Astrocyte (in vitro differentiated cells and primary cell): ENCODE measurements around the gene PXT1. TPM values are rescaled to one million over a fixed set of nuclear protein-coding genes. Genes with fewer than 3 reads are reported as not detected.

Experiments used
- DNase-seq: peaks from one replicate; pipeline ENCODE4 v3.0.0-alpha.2; 2010; ENCODE audit warnings: low read depth
- FAIRE-seq: peaks from 2 replicates; lab custom pipeline; 2011; peaks lifted over from hg19 to GRCh38; lab: Jason Lieb, UNC
- H2AFZ ChIP-seq: 2 replicates; pipeline ENCODE4 v1.6.0; 2012; ENCODE audit warnings: low read depth, low read length, inconsistent platforms
- H3K27ac ChIP-seq: 2 replicates; pipeline ENCODE4 v1.5.1; 2011; ENCODE audit warnings: low read depth, low read length, inconsistent platforms
- H3K27me3 ChIP-seq: 2 replicates; pipeline ENCODE4 v1.6.0; 2011; ENCODE audit warnings: low read length, inconsistent platforms; ENCODE audit not compliant: insufficient read depth
- H3K36me3 ChIP-seq: 2 replicates; pipeline ENCODE4 v1.5.1; 2011; ENCODE audit warnings: low read length, inconsistent platforms; ENCODE audit not compliant: insufficient read depth
- H3K4me1 ChIP-seq: 2 replicates; pipeline ENCODE4 v1.5.1; 2011; ENCODE audit warnings: low read length, inconsistent platforms; ENCODE audit not compliant: insufficient read depth
- H3K4me2 ChIP-seq: 2 replicates; pipeline ENCODE4 v1.6.0; 2012; ENCODE audit warnings: low read length, inconsistent platforms
- H3K4me3 ChIP-seq: 2 replicates; pipeline ENCODE4 v1.5.1; 2011; ENCODE audit warnings: low read depth, mild to moderate bottlenecking, low read length, inconsistent platforms; ENCODE audit not compliant: insufficient read depth
- H3K79me2 ChIP-seq: 2 replicates; pipeline ENCODE4 v1.6.0; 2012; ENCODE audit warnings: mild to moderate bottlenecking, low read length, inconsistent platforms; ENCODE audit not compliant: insufficient read depth
- H3K9ac ChIP-seq: 2 replicates; pipeline ENCODE4 v1.6.0; 2012; ENCODE audit warnings: mild to moderate bottlenecking, low read length, inconsistent platforms
- H3K9me3 ChIP-seq: 2 replicates; pipeline ENCODE4 v1.5.1; 2012; ENCODE audit warnings: low read depth, mild to moderate bottlenecking, low read length, inconsistent platforms; ENCODE audit not compliant: insufficient read depth
- H4K20me1 ChIP-seq: 2 replicates; pipeline ENCODE4 v1.6.0; 2012; ENCODE audit warnings: low read length, inconsistent platforms; ENCODE audit not compliant: insufficient read depth
- H3K27ac Mint-ChIP-seq: one replicate; pipeline ENCODE4 v1.8.0; 2021; ENCODE audit warnings: mild to moderate bottlenecking, mixed read lengths; ENCODE audit not compliant: unreplicated experiment
- H3K27me3 Mint-ChIP-seq: one replicate; pipeline ENCODE4 v1.8.0; 2021; ENCODE audit warnings: low read depth, mixed read lengths; ENCODE audit not compliant: unreplicated experiment
- H3K36me3 Mint-ChIP-seq: one replicate; pipeline ENCODE4 v1.8.0; 2021; ENCODE audit warnings: low read depth, mixed read lengths; ENCODE audit not compliant: unreplicated experiment
- H3K4me1 Mint-ChIP-seq: one replicate; pipeline ENCODE4 v1.8.0; 2021; ENCODE audit warnings: low read depth, mixed read lengths; ENCODE audit not compliant: unreplicated experiment
- H3K4me3 Mint-ChIP-seq: one replicate; pipeline ENCODE4 v1.8.0; 2021; ENCODE audit warnings: mild to moderate bottlenecking, moderate library complexity, mixed read lengths; ENCODE audit not compliant: unreplicated experiment
- H3K9me3 Mint-ChIP-seq: one replicate; pipeline ENCODE4 v1.8.0; 2021; ENCODE audit warnings: mild to moderate bottlenecking, mixed read lengths; ENCODE audit not compliant: unreplicated experiment
- CTCF ChIP-seq: IDR thresholded peaks from 2 replicates; pipeline ENCODE4 v1.5.1; 2011; ENCODE audit warnings: low read depth, mild to moderate bottlenecking, inconsistent platforms, low read length, moderate library complexity; ENCODE audit not compliant: insufficient read depth
- EZH2 ChIP-seq: IDR thresholded peaks from 2 replicates; pipeline ENCODE4 v1.6.1; 2012; ENCODE audit warnings: mild to moderate bottlenecking, low read length, inconsistent platforms; ENCODE audit not compliant: insufficient read depth
- total RNA-seq: library from RNA; stranded (reverse); gene quantifications from 2 replicates; pipeline ENCODE4 v1.2.1, GENCODE V29; 2021

The PXT1 gene
- total RNA-seq, 1 donor from 2014 or later: 0.09 TPM

GRCh38 chr6:36441307-36441894, 1.3 kb downstream of the PXT1 start:
- peaks cover 29% of the 10 kb centered on the region for H3K4me1 Mint-ChIP-seq
- peak overlapping the region; percentile 93 for H3K9ac ChIP-seq

GRCh38 chr6:36436466-36436865, 6.2 kb downstream of the PXT1 start:
- H3K4me3 Mint-ChIP-seq: no peak overlapping the region
- no peaks in the 10 kb centered on the region for H3K9me3 Mint-ChIP-seq
- Histone ChIP-seq H3K4me1 (peaks cover 26% of the 10 kb centered on the region), H3K27me3 (no peaks in the 10 kb centered on the region), H3K4me3 (no peak overlapping the region), H3K79me2 (no peaks in the 10 kb centered on the region), H3K9me3 (no peaks in the 10 kb centered on the region), H3K27ac (no peak overlapping the region), H3K9ac (no peak overlapping the region), H2AFZ (no peak overlapping the region), H4K20me1 (no peaks in the 10 kb centered on the region), H3K36me3 (no peaks in the 10 kb centered on the region), H3K4me2 (peak overlapping the region; percentile 39)
- peak overlapping the region; percentile 41 for H3K27ac Mint-ChIP-seq
- DNase-seq (peak; percentile 73), FAIRE-seq (no peak)
- TF ChIP-seq EZH2 (no peak), CTCF (no peak)
- no peaks in the 10 kb centered on the region for H3K36me3 Mint-ChIP-seq
- H3K4me1 Mint-ChIP-seq: peaks cover 16% of the 10 kb centered on the region
- H3K27me3 Mint-ChIP-seq: no peaks in the 10 kb centered on the region

More at GRCh38 chr6:36441307-36441894, 1.3 kb downstream of the PXT1 start:
- DNase-seq: peak; percentile 99
- Mint-ChIP-seq H3K27me3 (no peaks in the 10 kb centered on the region), H3K36me3 (no peaks in the 10 kb centered on the region), H3K4me3 (no peak overlapping the region), H3K27ac (peak overlapping the region; percentile 65), H3K9me3 (no peaks in the 10 kb centered on the region)
- peaks cover 35% of the 10 kb centered on the region for H3K79me2 ChIP-seq
- peaks cover 17% of the 10 kb centered on the region for H4K20me1 ChIP-seq
- peak overlapping the region; percentile 11 for H2AFZ ChIP-seq
- H3K4me2 ChIP-seq: peak overlapping the region; percentile 58
- H3K4me3 ChIP-seq: no peak overlapping the region
- H3K4me1 ChIP-seq: peaks cover 34% of the 10 kb centered on the region
- FAIRE-seq: peak; percentile 91
- TF ChIP-seq EZH2 (no peak), CTCF (no peak)
- H3K27me3 ChIP-seq: no peaks in the 10 kb centered on the region
- peak overlapping the region; percentile 87 for H3K27ac ChIP-seq
- H3K9me3 ChIP-seq: no peaks in the 10 kb centered on the region
- H3K36me3 ChIP-seq: no peaks in the 10 kb centered on the region

- FAIRE-seq: peak; percentile 63
Observed at GRCh38 chr6:36432151-36432671, 10.4 kb downstream of the PXT1 start.

More at GRCh38 chr6:36432151-36432671, 10.4 kb downstream of the PXT1 start:
- Mint-ChIP-seq H3K36me3 (no peaks in the 10 kb centered on the region), H3K4me1 (peaks cover 22% of the 10 kb centered on the region), H3K9me3 (no peaks in the 10 kb centered on the region), H3K27ac (peak overlapping the region; percentile 56), H3K4me3 (peak overlapping the region; percentile 47), H3K27me3 (no peaks in the 10 kb centered on the region)
- Histone ChIP-seq H3K4me1 (peaks cover 26% of the 10 kb centered on the region), H3K36me3 (no peaks in the 10 kb centered on the region), H3K4me3 (peak overlapping the region; percentile 22), H2AFZ (peak overlapping the region; percentile 40), H3K27me3 (no peaks in the 10 kb centered on the region), H3K27ac (peak overlapping the region; percentile 67), H3K79me2 (no peaks in the 10 kb centered on the region), H3K9me3 (no peaks in the 10 kb centered on the region), H4K20me1 (no peaks in the 10 kb centered on the region), H3K9ac (peak overlapping the region; percentile 46), H3K4me2 (peak overlapping the region; percentile 75)
- peak; percentile 67 for DNase-seq
- TF ChIP-seq CTCF: no peak
